Upper lobe of left lung (tissue), 6 donors: ENCODE data around the gene TBCD. TPM values are rescaled to one million over a fixed set of nuclear protein-coding genes. Genes with fewer than 3 reads are reported as not detected.

Experiments
- ATAC-seq, 2 donors: fragments of 200-7000 bp; cut with Tn5 transposase; one replicate each; pipeline ENCODE4 v1.9.1; 2022; ENCODE audit warnings: mild to moderate bottlenecking in 2 of 2, moderate library complexity in 2 of 2; ENCODE audit not compliant: low FRiP score in 2 of 2
- DNase-seq, 2 donors: peaks; one replicate each; pipeline ENCODE4 v3.0.0-alpha.2; 2019 to 2020
- H3K27ac ChIP-seq, 4 donors: fragments of 200-600 bp; sonication (generic); one replicate each; pipeline ENCODE4 v1.5.1; 2016 to 2019
- H3K27me3 ChIP-seq, 4 donors: fragments of 200-600 bp; sonication (generic); one replicate each; pipeline ENCODE4 v1.5.1; 2017 to 2019
- H3K36me3 ChIP-seq, 4 donors: fragments of 200-600 bp; sonication (generic); one replicate each; pipeline ENCODE4 v1.5.1; 2016 to 2019
- H3K4me1 ChIP-seq, 4 donors: fragments of 200-600 bp; sonication (generic); one replicate each; pipeline ENCODE4 v1.5.1; 2018 to 2019
- H3K4me3 ChIP-seq, 4 donors: fragments of 200-600 bp; sonication (generic); one replicate each; pipeline ENCODE4 v1.5.1; 2017 to 2019; ENCODE audit warnings: mild to moderate bottlenecking in 2 of 4, moderate library complexity in 1 of 4
- H3K9me3 ChIP-seq, 4 donors: fragments of 200-600 bp; sonication (generic); one replicate each; pipeline ENCODE4 v1.5.1; 2018 to 2019
- CTCF ChIP-seq, 6 experiments: fragments of 450-650 bp in 4 of 6; fragments of 200-600 bp in 2 of 6; sonication (generic) in 2 of 6; IDR thresholded peaks; one replicate each; pipeline ENCODE4 v1.5.1; 2016 to 2019; ENCODE audit warnings: antibody characterized with exemption in 6 of 6
- EP300 ChIP-seq, 4 donors: sonication (generic); formaldehyde crosslinking; IDR thresholded peaks; one replicate each; pipeline ENCODE4 v1.5.1; 2017; ENCODE audit warnings: antibody characterized with exemption in 4 of 4, control low read depth in 2 of 4
- POLR2A ChIP-seq, 4 donors: fragments of 450-650 bp; IDR thresholded peaks; one replicate each; pipeline ENCODE4 v1.5.1; 2016 to 2017; ENCODE audit warnings: antibody characterized with exemption in 4 of 4, mild to moderate bottlenecking in 2 of 4
- POLR2AphosphoS5 ChIP-seq, 2 donors: sonication (generic); formaldehyde crosslinking; IDR thresholded peaks; one replicate each; pipeline ENCODE4 v1.5.1; 2017; ENCODE audit warnings: antibody characterized with exemption in 2 of 2
- WGBS, 2 donors: methylation state at CpG; one replicate each; pipeline ENCODE4 v1.1.5; 2017 to 2018; 5-methylcytosine and 5-hydroxymethylcytosine counted together
- total RNA-seq, 6 donors: library from RNA; depleted of rRNA in 4 of 6; stranded (reverse); fragments of >200 nt in 4 of 6; gene quantifications; one replicate each; pipeline versions ENCODE4 v1.1.0 to v1.2.1, GENCODE V29; 2016 to 2021
- donor health status: DM: no; HTN: no; CAD: no; lungs with moderate emphysema.
- donor health status: DM: no; HTN: yes; CAD: no; lungs with severe emphysema.

The TBCD gene
- total RNA-seq, 6 donors from 2014 or later: 71.3 to 262 (median 104) TPM

- ATAC-seq (no peak), DNase-seq (peak; percentile 12 to 60)
Observed at GRCh38 chr17:82941021-82942001, 189.4 kb downstream of the TBCD start.

GRCh38 chr17:82942166-82943130, 190.6 kb downstream of the TBCD start:
- H3K4me1 ChIP-seq: peaks cover 0 to 9% (median 4%) of the 10 kb centered on the region in 4 donors
- H3K4me3 ChIP-seq: no peak overlapping the region
- H3K27me3 ChIP-seq: no peaks in the 10 kb centered on the region
- ATAC-seq (no peak), DNase-seq (peak; percentile 10 to 50)
- 87 to 92% methylated on average over 16 to 18 of the region's 18 CpGs for WGBS, 2 donors
- peaks cover 16 to 71% (median 63%) of the 10 kb centered on the region in 4 donors for H3K36me3 ChIP-seq
- no peak overlapping the region for H3K27ac ChIP-seq
- peaks cover 9 to 21% (median 16%) of the 10 kb centered on the region in 4 donors for H3K9me3 ChIP-seq
- no peak for TF ChIP-seq POLR2AphosphoS5 (IDR thresholded peaks at IDR 0.05)
- TF ChIP-seq EP300 (IDR thresholded peaks at IDR 0.05): no peak
- no peak for TF ChIP-seq POLR2A (IDR thresholded peaks at IDR 0.05)
- no peak for TF ChIP-seq CTCF (IDR thresholded peaks at IDR 0.05)

More at GRCh38 chr17:82941021-82942001, 189.4 kb downstream of the TBCD start:
- H3K36me3 ChIP-seq: peaks cover 16 to 82% (median 73%) of the 10 kb centered on the region in 4 donors
- TF ChIP-seq POLR2AphosphoS5 (IDR thresholded peaks at IDR 0.05) (no peak), EP300 (IDR thresholded peaks at IDR 0.05) (no peak), CTCF (IDR thresholded peaks at IDR 0.05) (no peak), POLR2A (IDR thresholded peaks at IDR 0.05) (no peak)
- H3K27me3 ChIP-seq: no peaks in the 10 kb centered on the region
- WGBS, 2 donors: 92 to 95% methylated on average over 13 to 28 of the region's 36 CpGs
- H3K4me1 ChIP-seq: peaks cover 0 to 9% (median 4%) of the 10 kb centered on the region in 4 donors
- H3K4me3 ChIP-seq: no peak overlapping the region
- H3K27ac ChIP-seq: no peak overlapping the region
- peaks cover 9 to 21% (median 16%) of the 10 kb centered on the region in 4 donors for H3K9me3 ChIP-seq

- TF ChIP-seq POLR2A (IDR thresholded peaks at IDR 0.05): no peak
- TF ChIP-seq POLR2AphosphoS5 (IDR thresholded peaks at IDR 0.05): no peak
- no peak for TF ChIP-seq EP300 (IDR thresholded peaks at IDR 0.05)
- TF ChIP-seq CTCF (IDR thresholded peaks at IDR 0.05): no peak
- 92 to 98% methylated on average over 5 to 7 of the region's 7 CpGs for whole genome bisulfite sequencing, 2 donors
- Histone ChIP-seq H3K4me3 (no peak overlapping the region), H3K27ac (no peak overlapping the region), H3K4me1 (peaks cover 0 to 9% (median 4%) of the 10 kb centered on the region in 4 donors), H3K9me3 (peaks cover 9 to 21% (median 16%) of the 10 kb centered on the region in 4 donors), H3K36me3 (peaks cover 16 to 62% (median 55%) of the 10 kb centered on the region in 4 donors), H3K27me3 (no peaks in the 10 kb centered on the region)
- no peak for ATAC-seq
- DNase-seq: peak; percentile 15 to 32
Observed at GRCh38 chr17:82943339-82943738, 191.5 kb downstream of the TBCD start.

GRCh38 chr17:82943751-82944150, 191.9 kb downstream of the TBCD start:
- Histone ChIP-seq H3K4me1 (peaks cover 0 to 8% (median 4%) of the 10 kb centered on the region in 4 donors), H3K27ac (no peak overlapping the region), H3K36me3 (peaks cover 16 to 58% (median 52%) of the 10 kb centered on the region in 4 donors), H3K27me3 (no peaks in the 10 kb centered on the region), H3K9me3 (peaks cover 9 to 21% (median 16%) of the 10 kb centered on the region in 4 donors), H3K4me3 (no peak overlapping the region)
- no peak for TF ChIP-seq POLR2AphosphoS5 (IDR thresholded peaks at IDR 0.05)
- no peak for TF ChIP-seq EP300 (IDR thresholded peaks at IDR 0.05)
- no peak for TF ChIP-seq CTCF (IDR thresholded peaks at IDR 0.05)
- TF ChIP-seq POLR2A (IDR thresholded peaks at IDR 0.05): no peak
- DNase-seq (peak; percentile 3 to 29), ATAC-seq (no peak)
- 89 to 95% methylated on average over 8 of the region's 8 CpGs for whole genome bisulfite sequencing, 2 donors
